ENCODE data around the gene TAS2R38.
A peak's percentile ranks its signal among the peaks of the same experiment; 100 is the strongest.

The TAS2R38 gene

GRCh38 chr7:141954334-141954733, 19.2 kb downstream of the TAS2R38 start:
- no peaks in the 10 kb centered on the region for H3K27me3 ChIP-seq
- H3K27ac ChIP-seq, result peak overlapping the region; percentile 53
- no peak overlapping the region for H3K4me3 ChIP-seq (ENCODE audit: low read depth in 1 of 2, low read length in 1 of 2)
- TF ChIP-seq, protein P1, sequence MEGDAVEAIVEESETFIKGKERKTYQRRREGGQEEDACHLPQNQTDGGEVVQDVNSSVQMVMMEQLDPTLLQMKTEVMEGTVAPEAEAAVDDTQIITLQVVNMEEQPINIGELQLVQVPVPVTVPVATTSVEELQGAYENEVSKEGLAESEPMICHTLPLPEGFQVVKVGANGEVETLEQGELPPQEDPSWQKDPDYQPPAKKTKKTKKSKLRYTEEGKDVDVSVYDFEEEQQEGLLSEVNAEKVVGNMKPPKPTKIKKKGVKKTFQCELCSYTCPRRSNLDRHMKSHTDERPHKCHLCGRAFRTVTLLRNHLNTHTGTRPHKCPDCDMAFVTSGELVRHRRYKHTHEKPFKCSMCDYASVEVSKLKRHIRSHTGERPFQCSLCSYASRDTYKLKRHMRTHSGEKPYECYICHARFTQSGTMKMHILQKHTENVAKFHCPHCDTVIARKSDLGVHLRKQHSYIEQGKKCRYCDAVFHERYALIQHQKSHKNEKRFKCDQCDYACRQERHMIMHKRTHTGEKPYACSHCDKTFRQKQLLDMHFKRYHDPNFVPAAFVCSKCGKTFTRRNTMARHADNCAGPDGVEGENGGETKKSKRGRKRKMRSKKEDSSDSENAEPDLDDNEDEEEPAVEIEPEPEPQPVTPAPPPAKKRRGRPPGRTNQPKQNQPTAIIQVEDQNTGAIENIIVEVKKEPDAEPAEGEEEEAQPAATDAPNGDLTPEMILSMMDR (IDR thresholded peaks at IDR 0.05), result no peak
- no peaks in the 10 kb centered on the region for H3K9me3 ChIP-seq
- peaks cover 45 to 46% of the 10 kb centered on the region in 2 experiments for H3K4me1 ChIP-seq (ENCODE audit: control insufficient read depth in 1 of 2, insufficient read depth in 1 of 2, low read depth in 1 of 2, low read length in 1 of 2)
- no peaks in the 10 kb centered on the region for H3K36me3 ChIP-seq

GRCh38 chr7:141952461-141952860, 21.1 kb downstream of the TAS2R38 start:
- Histone ChIP-seq H3K27ac (no peak overlapping the region), H3K4me3 (ENCODE audit: low read depth in 1 of 2, low read length in 1 of 2) (no peak overlapping the region), H3K9me3 (no peaks in the 10 kb centered on the region), H3K27me3 (no peaks in the 10 kb centered on the region), H3K4me1 (ENCODE audit: control insufficient read depth in 1 of 2, insufficient read depth in 1 of 2, low read depth in 1 of 2, low read length in 1 of 2) (peaks cover 63 to 65% of the 10 kb centered on the region in 2 experiments), H3K36me3 (no peaks in the 10 kb centered on the region)
- TF ChIP-seq, protein P1 (IDR thresholded peaks at IDR 0.05), result no peak

DNA sequence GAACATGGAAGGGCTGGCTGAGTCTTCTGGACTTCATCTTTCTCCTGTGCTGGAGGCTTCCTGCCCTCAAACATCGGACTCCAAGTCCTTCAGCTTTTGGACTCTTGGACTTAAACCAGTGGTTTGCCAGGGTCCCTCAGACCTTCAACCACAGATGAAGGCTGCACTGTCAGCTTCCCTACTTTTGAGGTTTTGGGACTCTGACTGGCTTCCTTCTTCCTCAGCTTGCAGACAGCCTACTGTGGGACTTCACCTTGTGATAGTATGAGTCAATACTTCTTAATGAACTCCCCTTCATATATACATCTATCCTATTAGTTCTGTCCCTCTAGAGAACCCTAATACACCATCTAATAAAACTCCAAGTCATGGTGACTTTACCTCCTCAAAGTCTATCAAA, 22.8 kb downstream of the TAS2R38 start:
- H3K4me3 ChIP-seq (ENCODE audit: low read depth in 1 of 2, low read length in 1 of 2), result no peak overlapping the region

DNA sequence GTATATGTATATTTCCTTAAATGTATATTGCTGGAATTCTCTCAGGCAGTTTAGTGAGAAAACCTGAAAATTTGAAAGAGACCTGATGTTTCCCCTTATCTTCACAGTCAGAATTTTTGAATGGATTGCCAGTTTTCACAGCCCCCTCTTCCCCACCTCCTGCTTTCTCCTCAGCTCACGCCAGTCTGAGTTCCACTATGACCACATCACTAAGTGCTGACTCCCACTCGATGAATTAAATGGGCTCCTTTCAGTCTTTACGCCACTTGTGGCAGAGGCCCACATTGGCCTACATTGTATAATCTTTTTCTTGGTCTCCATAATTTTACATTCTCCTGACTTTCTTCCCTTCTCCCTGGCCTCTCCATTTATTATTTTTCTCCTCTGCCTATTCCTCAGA, 23.7 kb downstream of the TAS2R38 start:
- no peaks in the 10 kb centered on the region for H3K27me3 ChIP-seq
- H3K4me3 ChIP-seq (ENCODE audit: low read depth in 1 of 2, low read length in 1 of 2), result no peak overlapping the region
- no peaks in the 10 kb centered on the region for H3K36me3 ChIP-seq
- TF ChIP-seq, protein P1 (IDR thresholded peaks at IDR 0.05), result no peak
- H3K4me1 ChIP-seq (ENCODE audit: control insufficient read depth in 1 of 2, insufficient read depth in 1 of 2, low read depth in 1 of 2, low read length in 1 of 2), result peaks cover 68 to 75% of the 10 kb centered on the region in 2 experiments
- no peaks in the 10 kb centered on the region for H3K9me3 ChIP-seq
- H3K27ac ChIP-seq, result no peak overlapping the region

More for the DNA sequence above, 22.8 kb downstream of the TAS2R38 start:
- Histone ChIP-seq H3K4me1 (ENCODE audit: control insufficient read depth in 1 of 2, insufficient read depth in 1 of 2, low read depth in 1 of 2, low read length in 1 of 2) (peaks cover 65 to 71% of the 10 kb centered on the region in 2 experiments), H3K36me3 (no peaks in the 10 kb centered on the region), H3K9me3 (no peaks in the 10 kb centered on the region), H3K27me3 (no peaks in the 10 kb centered on the region), H3K27ac (peak overlapping the region; percentile 16)
- TF ChIP-seq, protein P1 (IDR thresholded peaks at IDR 0.05), result no peak

DNA sequence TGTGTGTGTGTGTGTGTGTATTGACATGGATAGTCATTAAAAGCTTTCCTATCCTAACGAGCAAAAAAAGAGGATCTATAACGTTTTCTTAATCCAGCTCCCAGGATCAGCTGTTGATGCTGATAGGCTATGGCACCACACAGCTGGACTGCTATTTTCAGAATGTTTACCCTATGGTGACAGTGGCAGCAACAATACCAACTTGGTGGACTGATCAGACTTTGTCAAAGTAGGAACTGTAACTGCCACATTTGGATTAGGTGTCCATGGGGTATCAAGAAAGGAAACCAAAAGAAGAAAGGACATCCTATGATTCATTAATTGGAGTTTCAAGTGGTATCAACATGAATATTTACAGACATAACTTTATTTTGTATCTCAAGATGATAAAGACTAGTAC, 24.1 kb downstream of the TAS2R38 start:
- Histone ChIP-seq H3K9me3 (no peaks in the 10 kb centered on the region), H3K36me3 (no peaks in the 10 kb centered on the region), H3K4me3 (ENCODE audit: low read depth in 1 of 2, low read length in 1 of 2) (no peak overlapping the region), H3K4me1 (ENCODE audit: control insufficient read depth in 1 of 2, insufficient read depth in 1 of 2, low read depth in 1 of 2, low read length in 1 of 2) (peaks cover 73 to 76% of the 10 kb centered on the region in 2 experiments), H3K27me3 (no peaks in the 10 kb centered on the region), H3K27ac (no peak overlapping the region)
- TF ChIP-seq, protein P1 (IDR thresholded peaks at IDR 0.05), result no peak

DNA sequence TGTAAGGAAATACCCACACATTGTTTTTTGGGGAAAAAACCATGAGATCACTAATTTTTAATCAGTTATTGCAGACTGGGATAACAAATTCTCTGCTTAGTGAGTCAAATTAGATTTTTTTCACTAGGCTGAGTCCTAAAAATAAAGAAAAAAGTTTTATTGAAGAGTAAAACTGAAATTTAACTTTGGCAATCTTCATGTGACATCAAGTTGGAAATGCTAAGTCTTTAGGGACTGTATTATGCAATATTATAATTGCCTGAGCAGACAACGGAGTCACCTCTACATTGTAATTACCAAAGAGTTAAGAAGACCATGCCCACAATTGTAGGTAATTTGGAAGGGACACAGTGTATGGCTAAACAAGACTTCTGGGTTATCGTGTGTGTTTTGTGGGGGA, 24.6 kb downstream of the TAS2R38 start:
- Histone ChIP-seq H3K27ac (no peak overlapping the region), H3K4me3 (ENCODE audit: low read depth in 1 of 2, low read length in 1 of 2) (no peak overlapping the region), H3K27me3 (no peaks in the 10 kb centered on the region), H3K9me3 (no peaks in the 10 kb centered on the region), H3K36me3 (no peaks in the 10 kb centered on the region), H3K4me1 (ENCODE audit: control insufficient read depth in 1 of 2, insufficient read depth in 1 of 2, low read depth in 1 of 2, low read length in 1 of 2) (peaks cover 74 to 76% of the 10 kb centered on the region in 2 experiments)
- TF ChIP-seq, protein P1 (IDR thresholded peaks at IDR 0.05), result no peak
